C4-2B (cell line): ENCODE measurements around the gene OPRL1.

Source experiments
- CTCF ChIP-seq: fragments of 450-650 bp; conservative IDR thresholded peaks from 2 replicates; pipeline ENCODE4 v1.5.1; 2017; ENCODE audit warnings: mild to moderate bottlenecking
- ZFX ChIP-seq: fragments of 450-650 bp; IDR thresholded peaks from 2 replicates; pipeline ENCODE4 v1.6.1; 2017

- peak; percentile 41 for TF ChIP-seq CTCF
- TF ChIP-seq ZFX: no peak
Observed at GRCh38 chr20:64131406-64131805, 51.5 kb downstream of the OPRL1 start.
